Fibroblast of lung (primary cell): ENCODE data around the gene SCARF1. TPM values are rescaled to one million over a fixed set of nuclear protein-coding genes. Genes with fewer than 3 reads are reported as not detected.

Source experiments
- DNase-seq, 2 donors: peaks; one replicate each; pipeline versions ENCODE4 v3.0.0 to v3.0.0-alpha.2; 2010; ENCODE audit warnings: low read depth in 2 of 2
- H2AFZ ChIP-seq: 2 replicates; pipeline ENCODE4 v1.5.1; 2012; ENCODE audit warnings: low read length, control low read depth, inconsistent platforms
- H3K27ac ChIP-seq: 2 replicates; pipeline ENCODE4 v1.5.1; 2011; ENCODE audit warnings: low read length, control low read depth; ENCODE audit not compliant: insufficient read depth
- H3K27me3 ChIP-seq: 2 replicates; pipeline ENCODE4 v1.5.1; 2011; ENCODE audit warnings: mild to moderate bottlenecking, low read length; ENCODE audit not compliant: control insufficient read depth, insufficient read depth
- H3K36me3 ChIP-seq: 2 replicates; pipeline ENCODE4 v1.5.1; 2011; ENCODE audit warnings: low read length; ENCODE audit not compliant: control insufficient read depth, insufficient read depth
- H3K4me1 ChIP-seq: 2 replicates; pipeline ENCODE4 v1.5.1; 2011; ENCODE audit warnings: low read length; ENCODE audit not compliant: control insufficient read depth, insufficient read depth; ENCODE audit errors: extremely low read depth
- H3K4me2 ChIP-seq: 2 replicates; pipeline ENCODE4 v1.5.1; 2011; ENCODE audit warnings: low read length, control low read depth; ENCODE audit not compliant: insufficient read depth; ENCODE audit errors: extremely low read depth
- H3K4me3 ChIP-seq, 4 experiments: fragments of 200-600 bp in 1 of 4; sonication (generic) in 1 of 4; replicated peaks in 1 of 4; 2 replicates each; pipeline ENCODE4 v1.5.1; 2011 to 2016; ENCODE audit warnings: low read length in 4 of 4, low read depth in 3 of 4, mild to moderate bottlenecking in 3 of 4, control low read depth in 2 of 4, inconsistent platforms in 1 of 4, mixed read lengths in 1 of 4; ENCODE audit not compliant: insufficient read depth in 1 of 4; ENCODE audit errors: control extremely low read depth in 1 of 4
- H3K79me2 ChIP-seq: 2 replicates; pipeline ENCODE4 v1.5.1; 2012; ENCODE audit warnings: mild to moderate bottlenecking, low read length, inconsistent platforms; ENCODE audit not compliant: control insufficient read depth, insufficient read depth
- H3K9ac ChIP-seq: 2 replicates; pipeline ENCODE4 v1.5.1; 2011; ENCODE audit warnings: mild to moderate bottlenecking, low read length, control low read depth; ENCODE audit not compliant: insufficient read depth
- H3K9me3 ChIP-seq: 2 replicates; pipeline ENCODE4 v1.5.1; 2012; ENCODE audit warnings: low read depth, low read length; ENCODE audit not compliant: control insufficient read depth, insufficient read depth
- H4K20me1 ChIP-seq: 2 replicates; pipeline ENCODE4 v1.5.1; 2011; ENCODE audit warnings: low read length; ENCODE audit not compliant: control insufficient read depth, insufficient read depth; ENCODE audit errors: extremely low read depth
- CTCF ChIP-seq, 2 donors: IDR thresholded peaks in 1 of 2; conservative IDR thresholded peaks in 1 of 2; 1 replicate in 1 of 2; 2 replicates in 1 of 2; pipeline ENCODE4 v1.5.1; 2011 to 2012; ENCODE audit warnings: low read length in 2 of 2, control low read depth in 1 of 2, inconsistent platforms in 1 of 2, low read depth in 1 of 2, mild to moderate bottlenecking in 1 of 2
- EZH2 ChIP-seq: IDR thresholded peaks from 2 replicates; pipeline ENCODE4 v1.5.1; 2012; ENCODE audit warnings: low read length, control low read depth, mild to moderate bottlenecking; ENCODE audit errors: missing control alignments
- polyA plus RNA-seq, 2 donors: library from polyadenylated mRNA; depleted of rRNA in 1 of 2; stranded (reverse) in 1 of 2; unstranded in 1 of 2; fragments of >200 nt; gene quantifications; 2 replicates each; pipeline ENCODE4 v1.2.1, GENCODE V29; 2011 to 2012; ENCODE audit warnings: missing spikeins in 1 of 2
- total RNA-seq: library from RNA; depleted of rRNA; stranded (reverse); fragments of >200 nt; gene quantifications from 2 replicates; pipeline ENCODE4 v1.2.1, GENCODE V29; 2014

SCARF1 gene
- total and polyA plus RNA-seq, 2 donors (not counting 1 experiment from before 2014, with no cell fraction given): 0.99 to 2.4 TPM

DNA sequence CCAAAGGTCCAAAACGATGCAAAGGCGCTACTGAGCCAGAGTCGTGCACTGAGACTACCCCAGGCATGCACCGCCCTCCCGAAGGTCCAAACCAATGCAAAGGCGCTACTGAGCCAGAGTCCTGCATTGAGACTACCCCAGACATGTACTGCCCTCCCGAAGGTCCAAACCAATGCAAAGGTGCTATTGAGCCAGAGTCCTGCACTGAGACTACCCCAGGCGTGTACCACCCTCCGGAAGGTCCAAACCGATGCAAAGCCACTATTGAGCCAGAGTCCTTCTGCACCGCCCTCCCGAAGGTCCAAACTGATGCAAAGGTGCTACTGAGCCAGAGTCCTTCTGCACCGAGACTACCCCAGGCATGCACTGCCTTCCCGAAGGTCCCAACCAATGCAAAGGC lies 44.0 kb downstream of the SCARF1 start:
- Histone ChIP-seq H3K4me1 (no peaks in the 10 kb centered on the region), H3K27me3 (no peaks in the 10 kb centered on the region), H2AFZ (no peak overlapping the region), H3K36me3 (no peaks in the 10 kb centered on the region), H3K4me3 (no peak overlapping the region), H4K20me1 (no peaks in the 10 kb centered on the region), H3K27ac (no peak overlapping the region), H3K9ac (no peak overlapping the region), H3K9me3 (no peaks in the 10 kb centered on the region), H3K4me2 (no peak overlapping the region), H3K79me2 (no peaks in the 10 kb centered on the region)
- TF ChIP-seq EZH2 (no peak), CTCF (conservative IDR thresholded peaks at IDR 0.05 in 1 of 2, IDR thresholded peaks at IDR 0.05 in 1 of 2; ENCODE audit: low read depth in 1 of 2, low read length in 2 of 2) (no peak)
- no peak for DNase-seq

DNA sequence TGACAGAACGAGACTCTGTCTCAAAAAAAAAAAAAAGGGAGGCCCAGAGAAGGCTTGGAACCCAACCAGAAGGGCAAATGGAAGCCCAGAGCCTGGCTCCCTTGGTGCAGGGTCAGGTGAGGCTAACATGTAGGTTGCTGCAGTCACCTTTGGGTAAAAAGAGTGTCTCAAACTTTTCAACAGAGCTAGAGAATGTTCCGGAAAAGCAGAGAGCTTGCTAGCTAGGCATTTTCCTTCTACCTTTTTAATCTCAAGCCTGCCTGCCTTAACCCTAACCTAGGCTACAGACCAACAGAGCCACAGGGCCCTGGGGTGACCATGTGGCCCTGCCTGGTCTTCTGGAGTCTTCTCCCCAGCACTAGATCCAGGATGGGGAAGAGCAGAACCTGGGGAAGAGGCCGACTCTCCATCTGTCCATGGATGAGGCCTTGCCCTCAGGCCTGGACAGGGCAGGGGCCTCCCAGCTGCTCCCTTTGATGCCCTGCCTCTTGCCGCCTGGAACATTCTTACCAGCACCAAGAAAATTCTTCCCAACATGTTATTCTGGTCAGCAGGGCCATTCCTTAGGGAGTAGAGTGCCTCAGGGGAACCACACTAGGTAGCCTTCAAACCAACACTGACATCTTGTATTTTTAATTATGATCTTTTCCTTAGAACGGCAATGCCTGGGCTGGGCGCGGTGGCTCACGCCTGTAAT lies 47.0 kb downstream of the SCARF1 start:
- H3K27me3 ChIP-seq: no peaks in the 10 kb centered on the region
- no peaks in the 10 kb centered on the region for H3K79me2 ChIP-seq
- DNase-seq: no peak
- no peak overlapping the region for H2AFZ ChIP-seq
- TF ChIP-seq CTCF (conservative IDR thresholded peaks at IDR 0.05 in 1 of 2, IDR thresholded peaks at IDR 0.05 in 1 of 2; ENCODE audit: low read depth in 1 of 2, low read length in 2 of 2) (no peak), EZH2 (no peak)
- H3K4me1 ChIP-seq: no peaks in the 10 kb centered on the region
- H4K20me1 ChIP-seq: no peaks in the 10 kb centered on the region
- no peak overlapping the region for H3K9ac ChIP-seq
- no peaks in the 10 kb centered on the region for H3K36me3 ChIP-seq
- H3K4me2 ChIP-seq: no peak overlapping the region
- H3K27ac ChIP-seq: no peak overlapping the region
- no peak overlapping the region for H3K4me3 ChIP-seq
- no peaks in the 10 kb centered on the region for H3K9me3 ChIP-seq

DNA sequence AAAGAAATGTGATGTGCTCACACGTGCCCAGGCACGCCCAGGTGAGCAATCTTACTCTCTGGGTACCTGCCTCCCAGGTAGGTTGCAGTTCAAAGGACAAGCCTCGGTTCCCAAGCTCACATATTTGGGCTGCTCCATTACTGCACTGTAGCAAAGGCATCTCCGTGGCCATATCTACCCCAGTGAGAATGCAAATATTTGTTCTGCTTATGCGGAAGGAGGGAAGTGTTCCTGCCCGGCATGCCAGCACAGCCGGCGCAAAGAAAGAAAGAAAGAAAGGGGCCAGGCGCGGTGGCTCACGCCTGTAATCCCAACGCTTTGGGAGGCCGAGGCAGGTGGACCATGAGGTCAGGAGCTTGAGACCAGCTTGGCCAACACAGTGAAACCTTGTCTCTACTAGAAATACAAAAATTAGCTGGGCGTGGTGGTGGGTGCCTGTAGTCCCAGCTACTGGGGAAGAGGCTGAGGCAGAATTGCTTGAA lies 47.6 kb downstream of the SCARF1 start:
- no peaks in the 10 kb centered on the region for H4K20me1 ChIP-seq
- no peak overlapping the region for H2AFZ ChIP-seq
- no peak for TF ChIP-seq CTCF (conservative IDR thresholded peaks at IDR 0.05 in 1 of 2, IDR thresholded peaks at IDR 0.05 in 1 of 2; ENCODE audit: low read depth in 1 of 2, low read length in 2 of 2)
- no peak for TF ChIP-seq EZH2
- no peak for DNase-seq
- H3K36me3 ChIP-seq: no peaks in the 10 kb centered on the region
- H3K27me3 ChIP-seq: no peaks in the 10 kb centered on the region
- no peaks in the 10 kb centered on the region for H3K79me2 ChIP-seq
- H3K27ac ChIP-seq: no peak overlapping the region
- H3K4me2 ChIP-seq: no peak overlapping the region
- H3K9me3 ChIP-seq: no peaks in the 10 kb centered on the region
- H3K4me1 ChIP-seq: no peaks in the 10 kb centered on the region
- H3K4me3 ChIP-seq: no peak overlapping the region
- no peak overlapping the region for H3K9ac ChIP-seq
